Panc1 (cell line): ENCODE results near the gene UBASH3A. TPM values are rescaled to one million over a fixed set of nuclear protein-coding genes. Genes with fewer than 3 reads are reported as not detected.

Experiments used
- ATAC-seq: fragments of 200-7000 bp; cut with Tn5 transposase; 2 replicates; pipeline ENCODE4 v1.9.1; 2020; ENCODE audit warnings: mild to moderate bottlenecking, moderate library complexity
- BruUV-seq: library from RNA; stranded (reverse); fragments of 400-500 nt; replicated peaks from 2 replicates; lab custom pipeline; 2021; lab: Mats Ljungman, UMichigan
- CTCF ChIA-PET: fragments of 300-600 bp; sonication (Branson Sonifier 250); formaldehyde crosslinking; loops from one replicate; lab custom pipeline; 2022; ENCODE audit warnings: antibody characterized with exemption; lab: Charles Lee
- POLR2A ChIA-PET: fragments of 300-600 bp; sonication (Branson Sonifier 250); formaldehyde crosslinking; loops from one replicate; lab custom pipeline; 2022; ENCODE audit warnings: antibody characterized with exemption; lab: Charles Lee
- DNase-seq: peaks from one replicate; pipeline ENCODE4 v3.0.0-alpha.2; 2010; ENCODE audit warnings: low read depth, low spot score
- H3K27ac ChIP-seq: 2 replicates; pipeline ENCODE4 v1.5.1; 2011; ENCODE audit warnings: mild to moderate bottlenecking, low read length, inconsistent platforms
- H3K27me3 ChIP-seq: fragments of 200-500 bp; sonication (Bioruptor generic); 2 replicates; pipeline ENCODE4 v1.6.0; 2014; ENCODE audit warnings: low read length, inconsistent platforms; ENCODE audit not compliant: control insufficient read depth, insufficient read depth
- H3K36me3 ChIP-seq: fragments of 200-500 bp; sonication (Bioruptor generic); 2 replicates; pipeline ENCODE4 v1.5.1; 2014; ENCODE audit warnings: inconsistent platforms, mild to moderate bottlenecking, low read length, moderate library complexity; ENCODE audit not compliant: control insufficient read depth, insufficient read depth
- H3K4me1 ChIP-seq: 2 replicates; pipeline ENCODE4 v1.5.1; 2011; ENCODE audit warnings: inconsistent platforms, mild to moderate bottlenecking, low read length, moderate library complexity; ENCODE audit not compliant: control insufficient read depth, insufficient read depth
- H3K4me3 ChIP-seq, 2 experiments: 2 replicates each; pipeline ENCODE4 v1.5.1; 2011 to 2012; ENCODE audit warnings: low read depth in 2 of 2, low read length in 2 of 2, mild to moderate bottlenecking in 2 of 2, inconsistent platforms in 1 of 2, moderate library complexity in 1 of 2
- H3K9me3 ChIP-seq: fragments of 200-500 bp; sonication (Bioruptor generic); 2 replicates; pipeline ENCODE4 v1.5.1; 2014; ENCODE audit warnings: low read depth, mild to moderate bottlenecking, inconsistent platforms, low read length, moderate library complexity; ENCODE audit not compliant: control insufficient read depth, insufficient read depth
- CTCF ChIP-seq: fragments of 450-650 bp; IDR thresholded peaks from 2 replicates; pipeline ENCODE4 v1.5.1; 2017; ENCODE audit warnings: mild to moderate bottlenecking
- POLR2AphosphoS5 ChIP-seq: IDR thresholded peaks from 2 replicates; pipeline ENCODE4 v1.6.1; 2012; ENCODE audit warnings: mild to moderate bottlenecking, low read depth, low read length, moderate library complexity
- SIN3A ChIP-seq: IDR thresholded peaks from 2 replicates; pipeline ENCODE4 v1.6.1; 2012; ENCODE audit warnings: low read depth, mild to moderate bottlenecking, low read length, moderate library complexity, borderline replicate concordance; ENCODE audit not compliant: insufficient read depth
- TCF7L2 ChIP-seq: IDR thresholded peaks from 2 replicates; pipeline ENCODE4 v1.6.1; 2011; ENCODE audit warnings: mild to moderate bottlenecking, low read depth, low read length, inconsistent platforms
- in situ Hi-C: cut with HindIII; loops from 2 replicates; pipeline ENCODE4 v1.10.0; 2016; ENCODE audit warnings: low sequenced_read_pairs, low pct_unique_long_range_greater_than_20kb
- intact Hi-C: fragments of 100-400 bp; cut with micrococcal nuclease; formaldehyde crosslinking; loops from one replicate; pipeline ENCODE4 v1.10.0; 2022; ENCODE audit not compliant: unreplicated experiment
- total RNA-seq: library from RNA; stranded (reverse); gene quantifications from one replicate; pipeline ENCODE4 v1.2.1, GENCODE V29; 2021; ENCODE audit not compliant: unreplicated experiment
- TF ChIP-seq, protein P1 (sequence below), 2 experiments: IDR thresholded peaks; 2 replicates each; pipeline ENCODE4 v1.6.1; 2011 to 2012; ENCODE audit warnings: low read depth in 2 of 2, control low read depth in 1 of 2, low read length in 1 of 2, mild to moderate bottlenecking in 1 of 2, moderate library complexity in 1 of 2; ENCODE audit not compliant: insufficient read depth in 1 of 2

Gene UBASH3A
- total RNA-seq, 1 experiment from 2014 or later: 0.33 TPM

GRCh38 chr21:42440187-42440792, 36.6 kb downstream of the UBASH3A start:
- no peak for DNase-seq
- no peak for ATAC-seq
- no peaks in the 10 kb centered on the region for H3K9me3 ChIP-seq
- no peaks in the 10 kb centered on the region for H3K4me1 ChIP-seq
- CTCF ChIA-PET: no interaction called here
- no peak overlapping the region for H3K27ac ChIP-seq
- POLR2A ChIA-PET: no interaction called here
- no peaks in the 10 kb centered on the region for H3K36me3 ChIP-seq
- intact Hi-C loops: no loop called here
- H3K27me3 ChIP-seq: no peaks in the 10 kb centered on the region
- in situ Hi-C loops: no loop called here
- no TSS peak for BruUV-seq
- TF ChIP-seq, protein P1, sequence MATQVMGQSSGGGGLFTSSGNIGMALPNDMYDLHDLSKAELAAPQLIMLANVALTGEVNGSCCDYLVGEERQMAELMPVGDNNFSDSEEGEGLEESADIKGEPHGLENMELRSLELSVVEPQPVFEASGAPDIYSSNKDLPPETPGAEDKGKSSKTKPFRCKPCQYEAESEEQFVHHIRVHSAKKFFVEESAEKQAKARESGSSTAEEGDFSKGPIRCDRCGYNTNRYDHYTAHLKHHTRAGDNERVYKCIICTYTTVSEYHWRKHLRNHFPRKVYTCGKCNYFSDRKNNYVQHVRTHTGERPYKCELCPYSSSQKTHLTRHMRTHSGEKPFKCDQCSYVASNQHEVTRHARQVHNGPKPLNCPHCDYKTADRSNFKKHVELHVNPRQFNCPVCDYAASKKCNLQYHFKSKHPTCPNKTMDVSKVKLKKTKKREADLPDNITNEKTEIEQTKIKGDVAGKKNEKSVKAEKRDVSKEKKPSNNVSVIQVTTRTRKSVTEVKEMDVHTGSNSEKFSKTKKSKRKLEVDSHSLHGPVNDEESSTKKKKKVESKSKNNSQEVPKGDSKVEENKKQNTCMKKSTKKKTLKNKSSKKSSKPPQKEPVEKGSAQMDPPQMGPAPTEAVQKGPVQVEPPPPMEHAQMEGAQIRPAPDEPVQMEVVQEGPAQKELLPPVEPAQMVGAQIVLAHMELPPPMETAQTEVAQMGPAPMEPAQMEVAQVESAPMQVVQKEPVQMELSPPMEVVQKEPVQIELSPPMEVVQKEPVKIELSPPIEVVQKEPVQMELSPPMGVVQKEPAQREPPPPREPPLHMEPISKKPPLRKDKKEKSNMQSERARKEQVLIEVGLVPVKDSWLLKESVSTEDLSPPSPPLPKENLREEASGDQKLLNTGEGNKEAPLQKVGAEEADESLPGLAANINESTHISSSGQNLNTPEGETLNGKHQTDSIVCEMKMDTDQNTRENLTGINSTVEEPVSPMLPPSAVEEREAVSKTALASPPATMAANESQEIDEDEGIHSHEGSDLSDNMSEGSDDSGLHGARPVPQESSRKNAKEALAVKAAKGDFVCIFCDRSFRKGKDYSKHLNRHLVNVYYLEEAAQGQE (IDR thresholded peaks at IDR 0.05; ENCODE audit: insufficient read depth in 1 of 2, low read depth in 2 of 2, low read length in 1 of 2): no peak
- TF ChIP-seq POLR2AphosphoS5: no peak
- TF ChIP-seq CTCF: no peak
- TF ChIP-seq SIN3A: no peak
- no peak for TF ChIP-seq TCF7L2
- no peak overlapping the region for H3K4me3 ChIP-seq

DNA sequence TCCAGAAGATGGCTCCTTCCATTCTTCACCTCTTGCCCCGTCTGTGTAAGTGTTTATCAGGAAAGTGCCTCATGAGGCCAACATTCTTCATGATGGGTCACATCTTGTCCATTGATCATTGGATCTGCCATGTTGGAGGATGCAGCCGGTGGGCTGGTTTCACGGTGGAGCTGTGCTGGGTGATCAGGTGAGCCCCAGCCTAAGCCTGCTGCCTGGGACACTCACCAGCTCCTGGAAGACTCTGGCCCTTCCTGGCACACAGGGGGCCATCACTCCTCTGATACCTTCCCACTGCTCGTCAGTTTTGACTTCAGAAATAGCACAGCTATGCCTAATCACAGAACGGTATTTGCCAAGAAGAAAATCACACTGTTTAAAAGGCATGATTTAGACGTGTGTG, 38.3 kb downstream of the UBASH3A start:
- no TSS peak for BruUV-seq
- CTCF ChIA-PET: no interaction called here
- intact Hi-C loops: no loop called here
- DNase-seq (no peak), ATAC-seq (no peak)
- Histone ChIP-seq H3K27me3 (no peaks in the 10 kb centered on the region), H3K4me3 (no peak overlapping the region), H3K9me3 (no peaks in the 10 kb centered on the region), H3K27ac (no peak overlapping the region), H3K4me1 (no peaks in the 10 kb centered on the region), H3K36me3 (no peaks in the 10 kb centered on the region)
- POLR2A ChIA-PET: no interaction called here
- in situ Hi-C loops: no loop called here
- TF ChIP-seq SIN3A: no peak
- no peak for TF ChIP-seq POLR2AphosphoS5
- TF ChIP-seq TCF7L2: no peak
- TF ChIP-seq CTCF: no peak
- TF ChIP-seq, protein P1 (IDR thresholded peaks at IDR 0.05; ENCODE audit: insufficient read depth in 1 of 2, low read depth in 2 of 2, low read length in 1 of 2): no peak
